ENCODE measurements around the gene ZNF786. TPM values are rescaled to one million over a fixed set of nuclear protein-coding genes. Genes with fewer than 3 reads are reported as not detected.

ZNF786 gene
- 3.4 TPM for polyA plus RNA-seq (2013, experiment 1 of 2)
- 3.3 TPM for polyA plus RNA-seq (2013, experiment 2 of 2)

GRCh38 chr7:149090397-149091195 lies at the start of gene ZNF786:
TSS of gene ZNF786 (minus strand) at chr7:149090718. CDS start at chr7:149090640, 78 bp downstream.
- Histone ChIP-seq H3K4me3 (ENCODE audit: insufficient read depth in 1 of 2, low read depth in 1 of 2, low read length in 2 of 2) (peak within 1 kb of the TSS; percentile 93 to 97), H3K14ac (ENCODE audit: low read length in 2 of 2) (peak within 1 kb of the TSS; percentile 96 to 99), H3K4me2 (ENCODE audit: low read length, poor library complexity, severe bottlenecking) (peak within 1 kb of the TSS; percentile 80), H3K18ac (ENCODE audit: low read depth in 1 of 2, low read length in 2 of 2) (peak within 1 kb of the TSS; percentile 95 to 98), H2BK5ac (ENCODE audit: low read depth, low read length, poor library complexity, severe bottlenecking) (peak within 1 kb of the TSS; percentile 78), H3K9ac (ENCODE audit: low read length) (peak within 1 kb of the TSS; percentile 95), H3K79me1 (replicated peaks; ENCODE audit: low read length, poor library complexity, severe bottlenecking) (peaks cover 12% of the 10 kb centered on the region), H3K36me3 (ENCODE audit: control insufficient read depth in 1 of 2, insufficient read depth in 2 of 2, low read depth in 1 of 2, low read length in 2 of 2) (peaks cover 0 to 6% of the 10 kb centered on the region in 2 experiments), H3K9me3 (ENCODE audit: control insufficient read depth, low read length) (no peaks in the 10 kb centered on the region), H2BK15ac (ENCODE audit: low read depth, poor library complexity, severe bottlenecking) (peak within 1 kb of the TSS; percentile 12), H2BK120ac (ENCODE audit: low read depth, low read length) (peak within 1 kb of the TSS; percentile 98), H2AFZ (ENCODE audit: low read depth, low read length) (peak within 1 kb of the TSS; percentile 97), H2AK5ac (ENCODE audit: low read length, severe bottlenecking) (no peak within 1 kb of the TSS), H4K8ac (ENCODE audit: low read length) (peak within 1 kb of the TSS; percentile 93), H3K27ac (ENCODE audit: low read length, poor library complexity, severe bottlenecking) (peak within 1 kb of the TSS; percentile 87), H3K23ac (ENCODE audit: low read length in 2 of 2) (peak within 1 kb of the TSS in 1 of 2 experiments; percentile 99), H4K91ac (ENCODE audit: low read length) (peak within 1 kb of the TSS; percentile 80), H3K4ac (ENCODE audit: low read depth in 1 of 2, low read length in 2 of 2) (peak within 1 kb of the TSS; percentile 89 to 97), H3K27me3 (ENCODE audit: control insufficient read depth in 1 of 2, insufficient read depth in 1 of 2, low read length in 2 of 2) (no peaks in the 10 kb centered on the region), H3K4me1 (ENCODE audit: control insufficient read depth, insufficient read depth, low read depth, low read length) (peaks cover 3% of the 10 kb centered on the region), H2BK12ac (ENCODE audit: low read length in 2 of 2) (peak within 1 kb of the TSS; percentile 54 to 63)
- under 1% methylated on average over 73 of the region's 77 CpGs for WGBS
- DNase-seq: peak; percentile 89

- no peak overlapping the region for H2BK15ac ChIP-seq (ENCODE audit: low read depth, poor library complexity, severe bottlenecking)
- no peak overlapping the region for H2BK5ac ChIP-seq (ENCODE audit: low read depth, low read length, poor library complexity, severe bottlenecking)
- no peak overlapping the region for H3K23ac ChIP-seq (ENCODE audit: low read length in 2 of 2)
- 97% methylated on average over 5 of the region's 9 CpGs for WGBS
- no peak overlapping the region for H3K4me3 ChIP-seq (ENCODE audit: insufficient read depth in 1 of 2, low read depth in 1 of 2, low read length in 2 of 2)
- no peak overlapping the region for H3K4ac ChIP-seq (ENCODE audit: low read depth in 1 of 2, low read length in 2 of 2)
- no peaks in the 10 kb centered on the region for H3K27me3 ChIP-seq (ENCODE audit: control insufficient read depth in 1 of 2, insufficient read depth in 1 of 2, low read length in 2 of 2)
- no peak overlapping the region for H3K27ac ChIP-seq (ENCODE audit: low read length, poor library complexity, severe bottlenecking)
- H2AFZ ChIP-seq (ENCODE audit: low read depth, low read length): no peak overlapping the region
- no peak for DNase-seq
- no peak overlapping the region for H4K91ac ChIP-seq (ENCODE audit: low read length)
- no peak overlapping the region for H3K14ac ChIP-seq (ENCODE audit: low read length in 2 of 2)
- peaks cover under 1% of the 10 kb centered on the region for H3K9me3 ChIP-seq (ENCODE audit: control insufficient read depth, low read length)
- H3K4me1 ChIP-seq (ENCODE audit: control insufficient read depth, insufficient read depth, low read depth, low read length): no peaks in the 10 kb centered on the region
- H3K79me1 ChIP-seq (replicated peaks; ENCODE audit: low read length, poor library complexity, severe bottlenecking): peaks cover 4% of the 10 kb centered on the region
- no peak overlapping the region for H3K18ac ChIP-seq (ENCODE audit: low read depth in 1 of 2, low read length in 2 of 2)
- H3K4me2 ChIP-seq (ENCODE audit: low read length, poor library complexity, severe bottlenecking): no peak overlapping the region
- no peak overlapping the region for H2BK120ac ChIP-seq (ENCODE audit: low read depth, low read length)
- no peak overlapping the region for H2AK5ac ChIP-seq (ENCODE audit: low read length, severe bottlenecking)
- peaks cover 14 to 31% of the 10 kb centered on the region in 2 experiments for H3K36me3 ChIP-seq (ENCODE audit: control insufficient read depth in 1 of 2, insufficient read depth in 2 of 2, low read depth in 1 of 2, low read length in 2 of 2)
- H3K9ac ChIP-seq (ENCODE audit: low read length): no peak overlapping the region
- no peak overlapping the region for H2BK12ac ChIP-seq (ENCODE audit: low read length in 2 of 2)
- no peak overlapping the region for H4K8ac ChIP-seq (ENCODE audit: low read length)
These were observed 45.6 kb upstream of the ZNF786 start for GRCh38 chr7:149136118-149136517.

- no peak overlapping the region for H4K91ac ChIP-seq (ENCODE audit: low read length)
- H3K9ac ChIP-seq (ENCODE audit: low read length): no peak overlapping the region
- no peak for DNase-seq
- H3K36me3 ChIP-seq (ENCODE audit: control insufficient read depth in 1 of 2, insufficient read depth in 2 of 2, low read depth in 1 of 2, low read length in 2 of 2): peaks cover 24 to 44% of the 10 kb centered on the region in 2 experiments
- no peaks in the 10 kb centered on the region for H3K27me3 ChIP-seq (ENCODE audit: control insufficient read depth in 1 of 2, insufficient read depth in 1 of 2, low read length in 2 of 2)
- no peak overlapping the region for H3K18ac ChIP-seq (ENCODE audit: low read depth in 1 of 2, low read length in 2 of 2)
- 100% methylated on average over 2 of the region's 2 CpGs for WGBS
- H3K23ac ChIP-seq (ENCODE audit: low read length in 2 of 2): no peak overlapping the region
- H2AK5ac ChIP-seq (ENCODE audit: low read length, severe bottlenecking): no peak overlapping the region
- no peak overlapping the region for H2BK5ac ChIP-seq (ENCODE audit: low read depth, low read length, poor library complexity, severe bottlenecking)
- no peak overlapping the region for H2AFZ ChIP-seq (ENCODE audit: low read depth, low read length)
- H3K4me2 ChIP-seq (ENCODE audit: low read length, poor library complexity, severe bottlenecking): no peak overlapping the region
- H3K9me3 ChIP-seq (ENCODE audit: control insufficient read depth, low read length): peaks cover 8% of the 10 kb centered on the region
- no peak overlapping the region for H3K14ac ChIP-seq (ENCODE audit: low read length in 2 of 2)
- no peak overlapping the region for H3K27ac ChIP-seq (ENCODE audit: low read length, poor library complexity, severe bottlenecking)
- peaks cover 8% of the 10 kb centered on the region for H3K79me1 ChIP-seq (replicated peaks; ENCODE audit: low read length, poor library complexity, severe bottlenecking)
- no peak overlapping the region for H3K4ac ChIP-seq (ENCODE audit: low read depth in 1 of 2, low read length in 2 of 2)
- H3K4me3 ChIP-seq (ENCODE audit: insufficient read depth in 1 of 2, low read depth in 1 of 2, low read length in 2 of 2): no peak overlapping the region
- H2BK120ac ChIP-seq (ENCODE audit: low read depth, low read length): no peak overlapping the region
- H2BK12ac ChIP-seq (ENCODE audit: low read length in 2 of 2): no peak overlapping the region
- H2BK15ac ChIP-seq (ENCODE audit: low read depth, poor library complexity, severe bottlenecking): no peak overlapping the region
- H4K8ac ChIP-seq (ENCODE audit: low read length): no peak overlapping the region
- peaks cover 3% of the 10 kb centered on the region for H3K4me1 ChIP-seq (ENCODE audit: control insufficient read depth, insufficient read depth, low read depth, low read length)
These were observed 42.7 kb upstream of the ZNF786 start for GRCh38 chr7:149133028-149133710.

GRCh38 chr7:149130572-149131198 lies 40.2 kb upstream of the ZNF786 start:
- Histone ChIP-seq H2BK5ac (ENCODE audit: low read depth, low read length, poor library complexity, severe bottlenecking) (no peak overlapping the region), H3K27me3 (ENCODE audit: control insufficient read depth in 1 of 2, insufficient read depth in 1 of 2, low read length in 2 of 2) (no peaks in the 10 kb centered on the region), H4K91ac (ENCODE audit: low read length) (no peak overlapping the region), H3K4me2 (ENCODE audit: low read length, poor library complexity, severe bottlenecking) (no peak overlapping the region), H3K27ac (ENCODE audit: low read length, poor library complexity, severe bottlenecking) (no peak overlapping the region), H4K8ac (ENCODE audit: low read length) (no peak overlapping the region), H3K9ac (ENCODE audit: low read length) (no peak overlapping the region), H3K4me3 (ENCODE audit: insufficient read depth in 1 of 2, low read depth in 1 of 2, low read length in 2 of 2) (no peak overlapping the region), H3K4me1 (ENCODE audit: control insufficient read depth, insufficient read depth, low read depth, low read length) (peaks cover 3% of the 10 kb centered on the region), H2BK15ac (ENCODE audit: low read depth, poor library complexity, severe bottlenecking) (no peak overlapping the region), H3K4ac (ENCODE audit: low read depth in 1 of 2, low read length in 2 of 2) (no peak overlapping the region), H2BK120ac (ENCODE audit: low read depth, low read length) (no peak overlapping the region), H3K79me1 (replicated peaks; ENCODE audit: low read length, poor library complexity, severe bottlenecking) (peaks cover 10% of the 10 kb centered on the region), H2AK5ac (ENCODE audit: low read length, severe bottlenecking) (no peak overlapping the region), H3K18ac (ENCODE audit: low read depth in 1 of 2, low read length in 2 of 2) (no peak overlapping the region), H3K9me3 (ENCODE audit: control insufficient read depth, low read length) (peaks cover 8% of the 10 kb centered on the region), H3K36me3 (ENCODE audit: control insufficient read depth in 1 of 2, insufficient read depth in 2 of 2, low read depth in 1 of 2, low read length in 2 of 2) (peaks cover 23 to 41% of the 10 kb centered on the region in 2 experiments), H3K23ac (ENCODE audit: low read length in 2 of 2) (no peak overlapping the region), H2AFZ (ENCODE audit: low read depth, low read length) (peak overlapping the region; percentile 14), H2BK12ac (ENCODE audit: low read length in 2 of 2) (no peak overlapping the region), H3K14ac (ENCODE audit: low read length in 2 of 2) (no peak overlapping the region)
- 93% methylated on average over 5 of the region's 5 CpGs for WGBS
- no peak for DNase-seq
